Nephron progenitor cell (in vitro differentiated cells): ENCODE results near the gene NSD2.

Experiments used
- DNase-seq: peaks from one replicate; pipeline ENCODE4 v3.0.0; 2021
- H3K27ac Mint-ChIP-seq: 2 replicates; pipeline ENCODE4 v1.8.0; 2021; ENCODE audit warnings: mild to moderate bottlenecking, moderate library complexity, mixed read lengths
- H3K27me3 Mint-ChIP-seq: 2 replicates; pipeline ENCODE4 v1.8.0; 2021; ENCODE audit warnings: mild to moderate bottlenecking, low read depth, mixed read lengths; ENCODE audit not compliant: poor library complexity
- H3K36me3 Mint-ChIP-seq: 2 replicates; pipeline ENCODE4 v1.8.0; 2021; ENCODE audit warnings: low read depth, mixed read lengths
- H3K4me1 Mint-ChIP-seq: 2 replicates; pipeline ENCODE4 v1.8.0; 2021; ENCODE audit warnings: mixed read lengths
- H3K4me3 Mint-ChIP-seq: 2 replicates; pipeline ENCODE4 v1.8.0; 2021; ENCODE audit warnings: mild to moderate bottlenecking, moderate library complexity, mixed read lengths
- H3K9me3 Mint-ChIP-seq: 2 replicates; pipeline ENCODE4 v1.8.0; 2021; ENCODE audit warnings: mild to moderate bottlenecking, moderate library complexity, mixed read lengths
- CTCF ChIP-seq: fragments of 200-600 bp; sonication (generic); IDR thresholded peaks from 2 replicates; pipeline ENCODE4 v1.5.0; 2021; ENCODE audit warnings: antibody characterized with exemption

Gene NSD2

GRCh38 chr4:1985294-1985693, 114.1 kb downstream of the NSD2 start:
- Mint-ChIP-seq H3K36me3 (peaks cover 36% of the 10 kb centered on the region), H3K4me1 (peaks cover 3% of the 10 kb centered on the region), H3K27me3 (no peaks in the 10 kb centered on the region), H3K9me3 (no peaks in the 10 kb centered on the region), H3K4me3 (no peak overlapping the region), H3K27ac (no peak overlapping the region)
- DNase-seq: no peak
- TF ChIP-seq CTCF: no peak

GRCh38 chr4:1985780-1986577, 114.8 kb downstream of the NSD2 start:
- DNase-seq: no peak
- Mint-ChIP-seq H3K36me3 (peaks cover 40% of the 10 kb centered on the region), H3K27ac (no peak overlapping the region), H3K9me3 (no peaks in the 10 kb centered on the region), H3K4me1 (peaks cover 3% of the 10 kb centered on the region), H3K27me3 (no peaks in the 10 kb centered on the region), H3K4me3 (no peak overlapping the region)
- no peak for TF ChIP-seq CTCF

GRCh38 chr4:1986578-1987210, 115.5 kb downstream of the NSD2 start:
- no peak overlapping the region for H3K27ac Mint-ChIP-seq
- no peaks in the 10 kb centered on the region for H3K4me1 Mint-ChIP-seq
- no peak for TF ChIP-seq CTCF
- H3K4me3 Mint-ChIP-seq: no peak overlapping the region
- H3K9me3 Mint-ChIP-seq: no peaks in the 10 kb centered on the region
- DNase-seq: no peak
- H3K36me3 Mint-ChIP-seq: peaks cover 39% of the 10 kb centered on the region
- peaks cover 3% of the 10 kb centered on the region for H3K27me3 Mint-ChIP-seq

GRCh38 chr4:1987296-1987695, 116.1 kb downstream of the NSD2 start:
- DNase-seq: no peak
- Mint-ChIP-seq H3K27me3 (peaks cover 3% of the 10 kb centered on the region), H3K36me3 (peaks cover 33% of the 10 kb centered on the region), H3K27ac (no peak overlapping the region), H3K4me3 (no peak overlapping the region), H3K9me3 (no peaks in the 10 kb centered on the region), H3K4me1 (no peaks in the 10 kb centered on the region)
- no peak for TF ChIP-seq CTCF

- Mint-ChIP-seq H3K27ac (no peak overlapping the region), H3K36me3 (peaks cover 29% of the 10 kb centered on the region), H3K4me1 (no peaks in the 10 kb centered on the region), H3K9me3 (no peaks in the 10 kb centered on the region), H3K27me3 (peaks cover 3% of the 10 kb centered on the region), H3K4me3 (no peak overlapping the region)
- TF ChIP-seq CTCF: no peak
- no peak for DNase-seq
Measured at GRCh38 chr4:1987721-1988326, 116.6 kb downstream of the NSD2 start.
